Uterus (tissue), 4 donors: Measurements from ENCODE around the gene SREBF1. TPM values are rescaled to one million over a fixed set of nuclear protein-coding genes. Genes with fewer than 3 reads are reported as not detected.

Experiments used
- DNase-seq, 2 donors: peaks; one replicate each; pipeline ENCODE4 v3.0.0-alpha.2; 2019 to 2020
- H3K27ac ChIP-seq, 2 donors: fragments of 200-600 bp; sonication (generic); 1 replicate in 1 of 2; 2 replicates in 1 of 2; pipeline ENCODE4 v1.5.1; 2016 to 2018
- H3K27me3 ChIP-seq, 2 donors: fragments of 200-600 bp; sonication (generic); one replicate each; pipeline ENCODE4 v1.5.1; 2018 to 2019; ENCODE audit warnings: control low read depth in 1 of 2
- H3K36me3 ChIP-seq, 2 donors: fragments of 200-600 bp; sonication (generic); one replicate each; pipeline ENCODE4 v1.5.1; 2019; ENCODE audit warnings: control low read depth in 1 of 2
- H3K4me1 ChIP-seq, 2 donors: fragments of 200-600 bp; sonication (generic); one replicate each; pipeline ENCODE4 v1.5.1; 2018 to 2019; ENCODE audit warnings: control low read depth in 1 of 2
- H3K4me3 ChIP-seq, 2 donors: fragments of 200-600 bp; sonication (generic); 1 replicate in 1 of 2; 2 replicates in 1 of 2; pipeline ENCODE4 v1.5.1; 2018 to 2019; ENCODE audit warnings: mild to moderate bottlenecking in 1 of 2
- H3K9me3 ChIP-seq, 2 donors: fragments of 200-600 bp; sonication (generic); one replicate each; pipeline ENCODE4 v1.5.1; 2019; ENCODE audit warnings: control low read depth in 1 of 2
- CTCF ChIP-seq, 4 experiments: fragments of 200-600 bp in 2 of 4; fragments of 450-650 bp in 2 of 4; sonication (generic) in 2 of 4; IDR thresholded peaks; one replicate each; pipeline ENCODE4 v1.5.1; 2016 to 2019; ENCODE audit warnings: antibody characterized with exemption in 4 of 4, mild to moderate bottlenecking in 2 of 4, moderate library complexity in 1 of 4
- POLR2A ChIP-seq, 2 donors: fragments of 450-650 bp; IDR thresholded peaks; one replicate each; pipeline ENCODE4 v1.6.1; 2016; ENCODE audit warnings: antibody characterized with exemption in 2 of 2, mild to moderate bottlenecking in 1 of 2, moderate library complexity in 1 of 2
- intact Hi-C: fragments of 100-400 bp; cut with DNase I; formaldehyde crosslinking; loops from one replicate; pipeline ENCODE4 v1.15.1; 2023; ENCODE audit warnings: low total_unique reads
- total RNA-seq, 4 donors: library from RNA; depleted of rRNA in 3 of 4; stranded (reverse); fragments of >200 nt in 3 of 4; gene quantifications; one replicate each; pipeline versions ENCODE4 v1.1.0 to v1.2.4, GENCODE V29; 2014 to 2023
- donor health status: DM: yes; HTN: yes; CAD: no.

Gene SREBF1
- total RNA-seq, 4 donors from 2014 or later, result 24.8 to 94.6 (median 31.5) TPM

- Histone ChIP-seq H3K27ac (no peak overlapping the region), H3K4me1 (peaks cover 15 to 29% of the 10 kb centered on the region in 2 donors), H3K27me3 (no peaks in the 10 kb centered on the region), H3K9me3 (no peaks in the 10 kb centered on the region), H3K36me3 (no peaks in the 10 kb centered on the region), H3K4me3 (no peak overlapping the region)
- DNase-seq, result no peak
- intact Hi-C loops, result no loop called here
- TF ChIP-seq POLR2A (IDR thresholded peaks at IDR 0.05) (no peak), CTCF (IDR thresholded peaks at IDR 0.05) (no peak)
Measured at GRCh38 chr17:17820463-17821158, 16.2 kb downstream of the SREBF1 start.

GRCh38 chr17:17820046-17820445 lies 16.7 kb downstream of the SREBF1 start:
- H3K9me3 ChIP-seq, result no peaks in the 10 kb centered on the region
- H3K4me1 ChIP-seq, result peaks cover 13 to 23% of the 10 kb centered on the region in 2 donors
- DNase-seq, result peak in 1 of 2 donors; percentile 22
- TF ChIP-seq POLR2A (IDR thresholded peaks at IDR 0.05), result no peak
- no peak for TF ChIP-seq CTCF (IDR thresholded peaks at IDR 0.05)
- no peaks in the 10 kb centered on the region for H3K36me3 ChIP-seq
- H3K27ac ChIP-seq, result no peak overlapping the region
- intact Hi-C loops, result no loop called here
- H3K4me3 ChIP-seq, result no peak overlapping the region
- H3K27me3 ChIP-seq, result no peaks in the 10 kb centered on the region

- no peak overlapping the region for H3K4me3 ChIP-seq
- intact Hi-C loops, result loop anchor here (5.0 kb wide), 1 partner anchor 33 kb away; no protein-coding TSS in a partner anchor
- H3K27me3 ChIP-seq, result no peaks in the 10 kb centered on the region
- no peak overlapping the region for H3K27ac ChIP-seq
- H3K9me3 ChIP-seq, result no peaks in the 10 kb centered on the region
- peak in 1 of 2 donors; percentile 67 for DNase-seq
- TF ChIP-seq POLR2A (IDR thresholded peaks at IDR 0.05) (no peak), CTCF (IDR thresholded peaks at IDR 0.05) (no peak)
- H3K36me3 ChIP-seq, result no peaks in the 10 kb centered on the region
- H3K4me1 ChIP-seq, result peaks cover 9 to 18% of the 10 kb centered on the region in 2 donors
Measured at GRCh38 chr17:17819561-17819995, 17.2 kb downstream of the SREBF1 start.

GRCh38 chr17:17819111-17819510 lies 17.7 kb downstream of the SREBF1 start:
- no peak for TF ChIP-seq POLR2A (IDR thresholded peaks at IDR 0.05)
- TF ChIP-seq CTCF (IDR thresholded peaks at IDR 0.05), result no peak
- DNase-seq, result peak in 1 of 2 donors; percentile 23
- H3K27ac ChIP-seq, result no peak overlapping the region
- no peak overlapping the region for H3K4me3 ChIP-seq
- H3K36me3 ChIP-seq, result no peaks in the 10 kb centered on the region
- H3K9me3 ChIP-seq, result no peaks in the 10 kb centered on the region
- intact Hi-C loops, result loop anchor here (5.0 kb wide), 1 partner anchor 33 kb away; no protein-coding TSS in a partner anchor
- H3K4me1 ChIP-seq, result peaks cover 6 to 14% of the 10 kb centered on the region in 2 donors
- H3K27me3 ChIP-seq, result no peaks in the 10 kb centered on the region

- no peak overlapping the region for H3K4me3 ChIP-seq
- H3K36me3 ChIP-seq, result no peaks in the 10 kb centered on the region
- H3K27ac ChIP-seq, result no peak overlapping the region
- intact Hi-C loops, result loop anchor here (5.0 kb wide), 1 partner anchor 34 kb away; no protein-coding TSS in a partner anchor
- peak in 1 of 2 donors; percentile 21 for DNase-seq
- H3K27me3 ChIP-seq, result no peaks in the 10 kb centered on the region
- no peaks in the 10 kb centered on the region for H3K9me3 ChIP-seq
- peaks cover 2 to 10% of the 10 kb centered on the region in 2 donors for H3K4me1 ChIP-seq
- TF ChIP-seq CTCF (IDR thresholded peaks at IDR 0.05) (no peak), POLR2A (IDR thresholded peaks at IDR 0.05) (no peak)
Measured at GRCh38 chr17:17818088-17818526, 18.7 kb downstream of the SREBF1 start.
